Fibroblast of skin of scalp (primary cell): ENCODE data around the gene RBM26. TPM values are rescaled to one million over a fixed set of nuclear protein-coding genes. Genes with fewer than 3 reads are reported as not detected.

Source experiments
- DNase-seq: peaks from one replicate; pipeline ENCODE4 v3.0.0-alpha.2; 2013
- polyA plus RNA-seq, 2 experiments: library from polyadenylated mRNA; unstranded; fragments of 120-200 nt; gene quantifications; one replicate each; pipeline ENCODE4 v1.2.1, GENCODE V29; 2013; ENCODE audit not compliant: insufficient read length in 2 of 2

RBM26 gene
- polyA plus RNA-seq (2013, experiment 1 of 2; ENCODE audit: insufficient read length): 29.0 TPM
- polyA plus RNA-seq (2013, experiment 2 of 2; ENCODE audit: insufficient read length): 32.4 TPM

DNA sequence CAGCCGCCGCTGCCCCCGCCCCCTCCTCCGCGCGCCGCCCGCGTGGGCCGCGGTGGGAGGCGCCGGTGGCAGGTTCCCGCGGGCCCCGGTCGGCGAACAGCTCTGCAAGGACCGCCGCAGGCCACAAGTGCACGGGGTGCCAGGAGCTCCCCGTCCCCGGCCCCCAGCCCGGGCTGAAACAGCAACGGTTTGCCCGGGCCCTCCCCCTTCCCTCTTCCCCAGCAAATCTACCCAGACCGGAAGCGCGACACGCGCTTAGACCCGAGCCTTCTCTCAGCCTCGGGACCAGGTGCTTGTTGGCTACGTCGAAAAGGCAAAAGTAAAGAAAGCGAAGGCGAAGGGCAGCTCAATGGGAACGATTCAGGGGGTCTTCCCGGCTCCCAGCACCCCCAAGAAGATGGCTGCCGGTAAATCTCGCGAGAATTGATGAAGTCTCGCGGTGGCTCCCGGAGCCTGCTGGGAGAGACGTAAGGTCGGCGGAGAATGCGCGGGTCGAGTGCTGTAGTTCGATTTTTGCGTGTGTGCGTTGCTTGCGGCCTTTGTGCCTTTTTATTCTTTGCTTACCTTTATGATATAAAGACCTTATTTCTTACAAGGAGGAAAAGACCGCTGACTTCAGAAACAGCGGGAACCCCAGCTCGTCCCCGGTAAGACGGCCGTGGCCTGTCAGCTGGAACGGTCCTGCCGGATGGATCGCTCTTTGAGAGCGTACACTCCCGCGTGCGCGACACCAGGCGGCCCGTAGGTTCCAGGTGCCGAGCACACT lies at the start of gene RBM26:
Gene RBM26 (minus strand): TSS at position 425 of the 766 bp plus-strand sequence. CDS start 481 bp downstream, outside the sequence.
- DNase-seq: peak; percentile 95

- peak; percentile 17 for DNase-seq
Observed at GRCh38 chr13:79455331-79455730, 49.3 kb upstream of the RBM26 start.

- DNase-seq: no peak
Observed at GRCh38 chr13:79452239-79452913, 46.3 kb upstream of the RBM26 start.

GRCh38 chr13:79451500-79451962 lies 45.5 kb upstream of the RBM26 start:
- peak; percentile 87 for DNase-seq

GRCh38 chr13:79450110-79450509 lies 44.1 kb upstream of the RBM26 start:
- no peak for DNase-seq

DNA sequence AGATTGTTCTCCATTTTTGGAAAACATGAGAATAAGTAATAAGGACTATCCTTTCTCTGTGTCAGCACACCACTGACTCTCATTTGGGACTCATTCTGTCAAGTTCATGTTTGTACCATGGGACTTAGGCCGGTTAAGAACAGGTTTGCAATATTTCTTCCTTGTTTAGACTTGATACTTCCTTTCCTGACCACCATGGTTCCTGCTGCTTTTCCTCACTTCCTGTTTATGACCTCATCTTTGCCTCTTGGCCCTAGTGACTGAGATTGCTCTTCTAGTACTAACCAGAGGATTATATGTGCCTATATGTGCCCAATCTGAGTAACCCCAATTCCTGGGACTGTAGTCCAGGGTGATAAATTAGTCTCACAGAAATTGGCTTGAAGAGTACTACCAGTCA lies 42.4 kb upstream of the RBM26 start:
- DNase-seq: no peak

GRCh38 chr13:79447741-79448140 lies 41.7 kb upstream of the RBM26 start:
- no peak for DNase-seq

DNA sequence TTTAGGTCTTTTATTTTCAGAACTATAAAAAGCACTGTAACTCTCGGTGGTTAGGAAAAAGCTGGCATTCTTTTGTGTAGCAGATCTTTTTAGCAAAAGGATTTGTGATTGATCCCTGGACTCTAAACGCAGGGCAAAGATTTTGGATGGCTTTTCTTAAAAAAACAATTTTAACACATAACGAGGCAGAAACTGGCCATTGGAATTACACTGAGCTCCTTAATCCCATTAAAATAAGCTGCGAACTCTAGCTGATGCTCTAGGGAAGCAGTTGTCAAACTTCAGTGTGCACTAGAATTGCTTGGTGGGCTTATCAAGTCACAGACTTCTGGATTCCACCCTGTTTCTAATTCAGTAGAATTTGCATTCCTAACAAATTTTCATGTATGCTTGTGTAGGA lies 41.1 kb upstream of the RBM26 start:
- no peak for DNase-seq

GRCh38 chr13:79445968-79446645 lies 40.1 kb upstream of the RBM26 start:
- DNase-seq: no peak

DNA sequence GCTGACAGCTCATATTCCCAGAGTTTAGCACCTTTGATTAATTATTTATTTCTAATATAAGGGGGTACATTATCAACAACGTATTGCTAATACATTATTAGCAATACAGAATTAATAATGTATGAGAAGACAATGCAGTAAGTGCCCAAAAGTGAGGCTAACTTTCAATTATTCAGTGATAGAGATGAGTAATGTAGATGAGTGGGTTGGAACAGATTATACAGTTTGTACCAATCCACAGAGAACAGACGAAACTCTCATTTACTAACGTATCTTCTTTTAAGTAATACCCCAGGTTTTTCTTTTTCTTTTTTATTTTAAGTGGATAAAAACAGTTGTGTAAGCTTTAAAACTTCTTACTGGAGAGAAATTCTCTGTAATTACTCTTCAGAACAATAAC lies 36.7 kb upstream of the RBM26 start:
- DNase-seq: no peak

GRCh38 chr13:79442221-79442620 lies 36.2 kb upstream of the RBM26 start:
- DNase-seq: peak; percentile 38

GRCh38 chr13:79440958-79441528 lies 35.0 kb upstream of the RBM26 start:
- no peak for DNase-seq

GRCh38 chr13:79439275-79439674 lies 33.2 kb upstream of the RBM26 start:
- DNase-seq: no peak

DNA sequence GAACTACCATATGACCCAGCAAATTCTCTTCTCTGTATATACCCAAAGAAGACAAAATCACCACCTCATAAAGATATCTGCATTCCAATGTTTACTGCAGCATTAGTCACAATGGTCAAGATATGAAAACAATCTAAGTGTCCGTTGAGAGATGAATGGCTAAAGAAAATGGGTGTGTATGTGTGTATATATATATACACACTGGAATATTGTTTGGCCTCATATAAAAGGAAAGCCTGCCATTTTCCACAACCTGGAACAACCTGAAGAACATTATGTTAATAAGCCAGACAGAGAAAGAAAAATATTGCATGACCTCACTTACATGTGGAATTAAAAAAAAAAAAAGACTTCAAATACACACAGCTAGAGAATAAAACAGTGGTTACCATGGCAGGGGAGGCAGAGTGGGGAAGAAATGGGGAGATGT lies 29.5 kb upstream of the RBM26 start:
- peak; percentile 48 for DNase-seq

GRCh38 chr13:79434556-79434955 lies 28.5 kb upstream of the RBM26 start:
- DNase-seq: no peak

DNA sequence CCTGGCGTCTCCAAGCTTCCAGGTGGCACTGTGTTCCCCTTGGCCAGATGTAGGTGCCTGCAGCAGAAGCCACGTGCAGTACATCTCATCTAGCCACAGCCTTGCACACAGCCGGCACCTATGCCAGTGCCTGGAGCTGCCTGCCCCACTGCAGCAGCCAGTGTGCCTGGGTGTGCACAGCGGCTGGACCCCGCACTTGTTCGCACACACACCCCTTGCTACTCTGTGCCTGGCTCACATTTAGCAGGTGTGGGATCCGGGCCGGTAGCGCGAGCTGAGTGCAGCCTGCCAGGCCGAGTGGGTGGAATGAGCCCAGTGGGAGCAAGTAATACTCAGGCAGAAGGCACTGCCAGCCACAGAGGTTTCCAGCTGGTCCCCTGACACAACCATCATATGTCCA lies 26.9 kb upstream of the RBM26 start:
- DNase-seq: no peak

DNA sequence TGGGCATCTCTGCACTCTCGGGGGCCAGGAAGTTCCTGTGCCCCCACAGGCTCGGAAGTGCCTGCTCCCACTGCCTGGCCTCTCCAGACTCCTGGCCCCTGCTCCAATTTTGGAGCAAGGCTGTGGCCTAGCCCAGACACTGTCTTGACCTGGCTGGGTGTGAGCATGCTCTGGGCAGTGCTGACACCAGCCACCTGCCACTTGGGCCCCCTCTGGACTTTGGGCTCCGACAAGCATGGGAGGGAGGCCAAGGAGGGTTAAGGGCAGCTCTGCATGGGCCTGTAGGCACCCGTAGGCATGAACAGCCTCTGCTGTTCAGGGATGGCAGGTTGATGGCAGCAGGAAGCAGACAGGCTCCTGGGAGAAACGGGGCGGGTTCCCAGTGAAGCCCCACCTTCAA lies 26.0 kb upstream of the RBM26 start:
- DNase-seq: no peak

DNA sequence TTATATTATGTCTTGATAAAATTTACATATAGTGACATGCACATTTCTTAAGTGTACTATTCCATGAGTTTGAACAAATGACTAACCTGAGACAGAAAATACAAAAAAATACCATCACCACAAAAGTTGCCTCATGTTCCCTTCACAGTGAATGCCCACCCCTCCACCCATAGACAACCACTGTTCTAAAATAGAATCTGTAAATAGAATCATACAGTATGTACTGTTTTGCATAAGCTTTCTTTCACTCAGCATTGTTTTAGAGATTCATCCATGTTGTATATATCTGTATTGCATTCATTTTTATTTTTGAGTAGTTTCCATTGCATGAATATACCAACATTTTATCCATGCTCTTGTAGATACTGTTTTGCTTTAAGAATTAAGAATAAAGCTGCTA lies 23.3 kb upstream of the RBM26 start:
- DNase-seq: no peak

- no peak for DNase-seq
Observed at GRCh38 chr13:79427883-79428282, 21.8 kb upstream of the RBM26 start.

GRCh38 chr13:79427265-79427664 lies 21.2 kb upstream of the RBM26 start:
- DNase-seq: no peak

DNA sequence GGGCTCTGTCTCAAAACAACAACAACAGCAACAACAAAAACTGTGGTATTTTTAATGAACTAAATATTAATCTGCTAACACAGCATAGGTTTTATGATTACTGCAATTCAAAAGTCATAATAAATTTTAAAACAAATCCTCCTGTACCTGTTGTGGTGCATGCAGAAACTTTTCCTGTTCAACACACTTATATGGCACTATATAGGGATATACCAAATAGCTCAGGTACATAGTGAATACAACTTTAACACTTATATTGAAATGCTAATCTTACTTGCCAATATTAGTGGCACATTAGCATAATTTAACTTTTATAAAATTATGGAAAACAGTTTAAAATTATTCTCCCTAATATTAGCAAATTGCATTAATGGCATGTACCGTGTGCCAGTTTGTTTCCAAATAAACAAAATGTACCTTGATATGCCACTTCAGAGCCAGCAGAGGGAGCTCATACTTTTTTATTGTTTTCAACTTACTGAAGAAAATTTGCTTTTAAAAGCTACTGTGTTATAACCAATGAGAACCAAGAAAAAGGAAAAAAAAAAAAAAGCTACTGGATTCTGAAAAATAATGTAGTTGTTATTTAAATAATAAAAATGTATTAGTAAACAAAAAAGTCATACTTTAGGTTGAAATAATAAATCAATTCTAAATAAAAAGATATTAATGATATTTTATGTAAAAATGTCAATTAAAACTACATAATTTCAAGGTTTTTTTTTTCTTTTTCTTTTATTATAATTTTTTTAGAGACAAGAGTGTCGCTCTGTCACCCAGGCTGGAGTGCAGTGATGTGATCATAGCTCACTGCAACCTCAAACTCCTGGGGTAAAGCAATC lies 18.0 kb upstream of the RBM26 start:
- DNase-seq: peak; percentile 53

GRCh38 chr13:79423340-79423739 lies 17.3 kb upstream of the RBM26 start:
- no peak for DNase-seq
